Measurements from ENCODE around the gene NPFFR1. TPM values are rescaled to one million over a fixed set of nuclear protein-coding genes. Genes with fewer than 3 reads are reported as not detected.
A peak's percentile ranks its signal among the peaks of the same experiment; 100 is the strongest.

Gene NPFFR1
- polyA plus RNA-seq = 0.31 TPM
- long read RNA-seq, donor 1 = 0 reads
- long read RNA-seq, donor 2 = 0 reads
- long read RNA-seq, donor 3 = 0 reads
- long read RNA-seq, donor 4 = 0 reads
- long read RNA-seq, donor 5 = 0 reads
- long read RNA-seq, donor 6 = 0 reads
- long read RNA-seq, donor 7 = 0 reads
- long read RNA-seq, donor 8 = 0 reads
- long read RNA-seq, donor 9 = 0 reads
- long read RNA-seq, donor 10 = 0 reads
- long read RNA-seq, donor 11 = 0 reads

- DNase-seq = no peak
- no peaks in the 10 kb centered on the region for H3K4me1 ChIP-seq (ENCODE audit: control insufficient read depth, insufficient read depth, low read length)
- H3K27me3 ChIP-seq (ENCODE audit: control insufficient read depth, insufficient read depth, low read length) = peaks cover 51% of the 10 kb centered on the region
- H3K36me3 ChIP-seq (ENCODE audit: control insufficient read depth, insufficient read depth, low read length) = no peaks in the 10 kb centered on the region
- WGBS (ENCODE audit: insufficient coverage, low lambda C conversion rate) = 83% methylated on average over 1 of the region's 63 CpGs
- H3K4me3 ChIP-seq (ENCODE audit: low read length) = no peak within 1 kb of the TSS
- no peaks in the 10 kb centered on the region for H3K9me3 ChIP-seq (ENCODE audit: control insufficient read depth, low read depth, low read length)
- no peak within 1 kb of the TSS for H3K27ac ChIP-seq (ENCODE audit: low read length)
Observed at GRCh38 chr10:70283445-70284399, at the start of gene NPFFR1. NPFFR1 (minus strand) TSS chr10:70284004; CDS start chr10:70283676, 328 bp downstream.

GRCh38 chr10:70333268-70333667 lies 49.5 kb upstream of the NPFFR1 start:
- Histone ChIP-seq H3K4me3 (ENCODE audit: low read length) (no peak overlapping the region), H3K4me1 (ENCODE audit: control insufficient read depth, insufficient read depth, low read length) (peaks cover 7% of the 10 kb centered on the region), H3K9me3 (ENCODE audit: control insufficient read depth, low read depth, low read length) (peaks cover 3% of the 10 kb centered on the region), H3K27me3 (ENCODE audit: control insufficient read depth, insufficient read depth, low read length) (no peaks in the 10 kb centered on the region), H3K36me3 (ENCODE audit: control insufficient read depth, insufficient read depth, low read length) (no peaks in the 10 kb centered on the region), H3K27ac (ENCODE audit: low read length) (no peak overlapping the region)
- WGBS (ENCODE audit: insufficient coverage, low lambda C conversion rate) = no CpG with 5 or more reads among the region's 2 CpGs
- no peak for DNase-seq

- Histone ChIP-seq H3K4me1 (ENCODE audit: control insufficient read depth, insufficient read depth, low read length) (peaks cover 7% of the 10 kb centered on the region), H3K27ac (ENCODE audit: low read length) (no peak overlapping the region), H3K4me3 (ENCODE audit: low read length) (no peak overlapping the region), H3K36me3 (ENCODE audit: control insufficient read depth, insufficient read depth, low read length) (no peaks in the 10 kb centered on the region), H3K9me3 (ENCODE audit: control insufficient read depth, low read depth, low read length) (peaks cover 3% of the 10 kb centered on the region), H3K27me3 (ENCODE audit: control insufficient read depth, insufficient read depth, low read length) (no peaks in the 10 kb centered on the region)
- no CpG with 5 or more reads among the region's 10 CpGs for WGBS (ENCODE audit: insufficient coverage, low lambda C conversion rate)
- peak; percentile 84 to 88 for DNase-seq
Observed at GRCh38 chr10:70331486-70332268, 47.9 kb upstream of the NPFFR1 start.

- no CpG with 5 or more reads among the region's 2 CpGs for WGBS (ENCODE audit: insufficient coverage, low lambda C conversion rate)
- no peaks in the 10 kb centered on the region for H3K36me3 ChIP-seq (ENCODE audit: control insufficient read depth, insufficient read depth, low read length)
- H3K27ac ChIP-seq (ENCODE audit: low read length) = no peak overlapping the region
- peaks cover 7% of the 10 kb centered on the region for H3K4me1 ChIP-seq (ENCODE audit: control insufficient read depth, insufficient read depth, low read length)
- DNase-seq = no peak
- no peak overlapping the region for H3K4me3 ChIP-seq (ENCODE audit: low read length)
- H3K27me3 ChIP-seq (ENCODE audit: control insufficient read depth, insufficient read depth, low read length) = no peaks in the 10 kb centered on the region
- H3K9me3 ChIP-seq (ENCODE audit: control insufficient read depth, low read depth, low read length) = peaks cover 3% of the 10 kb centered on the region
Observed at GRCh38 chr10:70331160-70331485, 47.3 kb upstream of the NPFFR1 start.

- WGBS (ENCODE audit: insufficient coverage, low lambda C conversion rate) = no CpG with 5 or more reads among the region's 9 CpGs
- Histone ChIP-seq H3K4me3 (ENCODE audit: low read length) (no peak overlapping the region), H3K36me3 (ENCODE audit: control insufficient read depth, insufficient read depth, low read length) (no peaks in the 10 kb centered on the region), H3K4me1 (ENCODE audit: control insufficient read depth, insufficient read depth, low read length) (peaks cover 7% of the 10 kb centered on the region), H3K9me3 (ENCODE audit: control insufficient read depth, low read depth, low read length) (peaks cover 3% of the 10 kb centered on the region), H3K27ac (ENCODE audit: low read length) (no peak overlapping the region), H3K27me3 (ENCODE audit: control insufficient read depth, insufficient read depth, low read length) (no peaks in the 10 kb centered on the region)
- no peak for DNase-seq
Observed at GRCh38 chr10:70330671-70331070, 46.9 kb upstream of the NPFFR1 start.

- WGBS (ENCODE audit: insufficient coverage, low lambda C conversion rate) = 100% methylated on average over 2 of the region's 4 CpGs
- H3K4me3 ChIP-seq (ENCODE audit: low read length) = no peak overlapping the region
- no peak overlapping the region for H3K27ac ChIP-seq (ENCODE audit: low read length)
- H3K27me3 ChIP-seq (ENCODE audit: control insufficient read depth, insufficient read depth, low read length) = no peaks in the 10 kb centered on the region
- no peaks in the 10 kb centered on the region for H3K36me3 ChIP-seq (ENCODE audit: control insufficient read depth, insufficient read depth, low read length)
- DNase-seq = no peak
- no peaks in the 10 kb centered on the region for H3K9me3 ChIP-seq (ENCODE audit: control insufficient read depth, low read depth, low read length)
- peaks cover 9% of the 10 kb centered on the region for H3K4me1 ChIP-seq (ENCODE audit: control insufficient read depth, insufficient read depth, low read length)
Observed at GRCh38 chr10:70328967-70329366, 45.2 kb upstream of the NPFFR1 start.

GRCh38 chr10:70328018-70328417 lies 44.2 kb upstream of the NPFFR1 start:
- H3K27me3 ChIP-seq (ENCODE audit: control insufficient read depth, insufficient read depth, low read length) = no peaks in the 10 kb centered on the region
- no peak overlapping the region for H3K4me3 ChIP-seq (ENCODE audit: low read length)
- no peak for DNase-seq
- H3K27ac ChIP-seq (ENCODE audit: low read length) = no peak overlapping the region
- no CpG with 5 or more reads among the region's 4 CpGs for WGBS (ENCODE audit: insufficient coverage, low lambda C conversion rate)
- peaks cover 9% of the 10 kb centered on the region for H3K4me1 ChIP-seq (ENCODE audit: control insufficient read depth, insufficient read depth, low read length)
- no peaks in the 10 kb centered on the region for H3K36me3 ChIP-seq (ENCODE audit: control insufficient read depth, insufficient read depth, low read length)
- no peaks in the 10 kb centered on the region for H3K9me3 ChIP-seq (ENCODE audit: control insufficient read depth, low read depth, low read length)

GRCh38 chr10:70324951-70325781 lies 41.4 kb upstream of the NPFFR1 start:
- no peak overlapping the region for H3K4me3 ChIP-seq (ENCODE audit: low read length)
- WGBS (ENCODE audit: insufficient coverage, low lambda C conversion rate) = no CpG with 5 or more reads among the region's 10 CpGs
- no peak for DNase-seq
- H3K36me3 ChIP-seq (ENCODE audit: control insufficient read depth, insufficient read depth, low read length) = no peaks in the 10 kb centered on the region
- no peak overlapping the region for H3K27ac ChIP-seq (ENCODE audit: low read length)
- no peaks in the 10 kb centered on the region for H3K27me3 ChIP-seq (ENCODE audit: control insufficient read depth, insufficient read depth, low read length)
- H3K4me1 ChIP-seq (ENCODE audit: control insufficient read depth, insufficient read depth, low read length) = peaks cover 7% of the 10 kb centered on the region
- no peaks in the 10 kb centered on the region for H3K9me3 ChIP-seq (ENCODE audit: control insufficient read depth, low read depth, low read length)

GRCh38 chr10:70324339-70324861 lies 40.6 kb upstream of the NPFFR1 start:
- H3K27me3 ChIP-seq (ENCODE audit: control insufficient read depth, insufficient read depth, low read length) = no peaks in the 10 kb centered on the region
- H3K4me1 ChIP-seq (ENCODE audit: control insufficient read depth, insufficient read depth, low read length) = peaks cover 7% of the 10 kb centered on the region
- H3K4me3 ChIP-seq (ENCODE audit: low read length) = no peak overlapping the region
- H3K36me3 ChIP-seq (ENCODE audit: control insufficient read depth, insufficient read depth, low read length) = no peaks in the 10 kb centered on the region
- H3K9me3 ChIP-seq (ENCODE audit: control insufficient read depth, low read depth, low read length) = no peaks in the 10 kb centered on the region
- DNase-seq = no peak
- no CpG with 5 or more reads among the region's 11 CpGs for WGBS (ENCODE audit: insufficient coverage, low lambda C conversion rate)
- no peak overlapping the region for H3K27ac ChIP-seq (ENCODE audit: low read length)

Data from large intestine (tissue), 12 donors.